ENCODE results near the gene FBLN2. TPM values are rescaled to one million over a fixed set of nuclear protein-coding genes. Genes with fewer than 3 reads are reported as not detected.

FBLN2 gene
- total and polyA plus RNA-seq, 10 of the 15 experiments (the other 5 are each of a cell fraction or from before 2014, with no cell fraction given), result 0.03 to 0.41 (median 0.12) TPM; not detected in 2

DNA sequence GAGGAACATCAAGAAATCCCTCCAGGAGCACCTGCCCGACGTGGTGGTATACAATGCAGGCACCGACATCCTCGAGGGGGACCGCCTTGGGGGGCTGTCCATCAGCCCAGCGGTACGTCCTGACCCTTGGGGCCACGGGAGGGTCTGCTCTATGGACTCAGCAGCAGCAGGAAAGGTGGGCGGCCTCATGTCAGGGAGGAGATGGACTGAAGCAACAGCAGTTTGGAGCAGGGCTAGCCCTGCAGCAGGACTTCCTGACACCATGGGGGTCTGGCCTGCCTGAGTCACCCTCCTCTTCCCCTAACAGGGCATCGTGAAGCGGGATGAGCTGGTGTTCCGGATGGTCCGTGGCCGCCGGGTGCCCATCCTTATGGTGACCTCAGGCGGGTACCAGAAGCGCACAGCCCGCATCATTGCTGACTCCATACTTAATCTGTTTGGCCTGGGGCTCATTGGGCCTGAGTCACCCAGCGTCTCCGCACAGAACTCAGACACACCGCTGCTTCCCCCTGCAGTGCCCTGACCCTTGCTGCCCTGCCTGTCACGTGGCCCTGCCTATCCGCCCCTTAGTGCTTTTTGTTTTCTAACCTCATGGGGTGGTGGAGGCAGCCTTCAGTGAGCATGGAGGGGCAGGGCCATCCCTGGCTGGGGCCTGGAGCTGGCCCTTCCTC is 44.6 kb upstream of the FBLN2 start:
- no peaks in the 10 kb centered on the region for H4K20me1 ChIP-seq (ENCODE audit: control insufficient read depth, insufficient read depth)
- BruUV-seq (replicated peaks), result no TSS peak
- DNase-seq (ENCODE audit: low read depth, low spot score), result no peak
- no peak overlapping the region for H3K4me2 ChIP-seq (ENCODE audit: control insufficient read depth, insufficient read depth)
- no peak overlapping the region for H3K9ac ChIP-seq (ENCODE audit: control insufficient read depth, insufficient read depth, low read length)
- H2AFZ ChIP-seq (ENCODE audit: control insufficient read depth, low read depth, low read length), result no peak overlapping the region
- SMC1A ChIA-PET (ENCODE audit: uncharacterized antibody, unreplicated experiment), result no interaction called here
- H3K4me3 ChIP-seq, result no peak overlapping the region
- no peaks in the 10 kb centered on the region for H3K79me2 ChIP-seq (ENCODE audit: control insufficient read depth, insufficient read depth, low read length)
- TF ChIP-seq CHD2 (IDR thresholded peaks at IDR 0.05; ENCODE audit: borderline replicate concordance, low read depth, low read length) (no peak), CBFB (IDR thresholded peaks at IDR 0.05; ENCODE audit: low read depth) (no peak), MTA3 (IDR thresholded peaks at IDR 0.05; ENCODE audit: borderline replicate concordance, low read length) (no peak), WRNIP1 (IDR thresholded peaks at IDR 0.05; ENCODE audit: borderline replicate concordance, low read depth, low read length) (no peak), MYB (IDR thresholded peaks at IDR 0.05; ENCODE audit: borderline replicate concordance, low read depth, low read length) (no peak), KLF5 (IDR thresholded peaks at IDR 0.05; ENCODE audit: partially characterized antibody) (no peak), PAX5 (IDR thresholded peaks at IDR 0.05; ENCODE audit: borderline replicate concordance, low read depth, low read length) (no peak), NR2C1 (IDR thresholded peaks at IDR 0.05) (no peak), NFIC (IDR thresholded peaks at IDR 0.05; ENCODE audit: low read depth, low read length) (no peak)
- TF ChIP-seq, protein P1, sequence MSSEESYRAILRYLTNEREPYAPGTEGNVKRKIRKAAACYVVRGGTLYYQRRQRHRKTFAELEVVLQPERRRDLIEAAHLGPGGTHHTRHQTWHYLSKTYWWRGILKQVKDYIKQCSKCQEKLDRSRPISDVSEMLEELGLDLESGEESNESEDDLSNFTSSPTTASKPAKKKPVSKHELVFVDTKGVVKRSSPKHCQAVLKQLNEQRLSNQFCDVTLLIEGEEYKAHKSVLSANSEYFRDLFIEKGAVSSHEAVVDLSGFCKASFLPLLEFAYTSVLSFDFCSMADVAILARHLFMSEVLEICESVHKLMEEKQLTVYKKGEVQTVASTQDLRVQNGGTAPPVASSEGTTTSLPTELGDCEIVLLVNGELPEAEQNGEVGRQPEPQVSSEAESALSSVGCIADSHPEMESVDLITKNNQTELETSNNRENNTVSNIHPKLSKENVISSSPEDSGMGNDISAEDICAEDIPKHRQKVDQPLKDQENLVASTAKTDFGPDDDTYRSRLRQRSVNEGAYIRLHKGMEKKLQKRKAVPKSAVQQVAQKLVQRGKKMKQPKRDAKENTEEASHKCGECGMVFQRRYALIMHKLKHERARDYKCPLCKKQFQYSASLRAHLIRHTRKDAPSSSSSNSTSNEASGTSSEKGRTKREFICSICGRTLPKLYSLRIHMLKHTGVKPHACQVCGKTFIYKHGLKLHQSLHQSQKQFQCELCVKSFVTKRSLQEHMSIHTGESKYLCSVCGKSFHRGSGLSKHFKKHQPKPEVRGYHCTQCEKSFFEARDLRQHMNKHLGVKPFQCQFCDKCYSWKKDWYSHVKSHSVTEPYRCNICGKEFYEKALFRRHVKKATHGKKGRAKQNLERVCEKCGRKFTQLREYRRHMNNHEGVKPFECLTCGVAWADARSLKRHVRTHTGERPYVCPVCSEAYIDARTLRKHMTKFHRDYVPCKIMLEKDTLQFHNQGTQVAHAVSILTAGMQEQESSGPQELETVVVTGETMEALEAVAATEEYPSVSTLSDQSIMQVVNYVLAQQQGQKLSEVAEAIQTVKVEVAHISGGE (CRISPR knock-in tag; IDR thresholded peaks at IDR 0.05), result no peak
- TF ChIP-seq, protein P2, sequence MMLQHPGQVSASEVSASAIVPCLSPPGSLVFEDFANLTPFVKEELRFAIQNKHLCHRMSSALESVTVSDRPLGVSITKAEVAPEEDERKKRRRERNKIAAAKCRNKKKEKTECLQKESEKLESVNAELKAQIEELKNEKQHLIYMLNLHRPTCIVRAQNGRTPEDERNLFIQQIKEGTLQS (IDR thresholded peaks at IDR 0.05; ENCODE audit: borderline replicate concordance, extremely low read depth, low read depth, low read length), result no peak
- TF ChIP-seq, protein P3, sequence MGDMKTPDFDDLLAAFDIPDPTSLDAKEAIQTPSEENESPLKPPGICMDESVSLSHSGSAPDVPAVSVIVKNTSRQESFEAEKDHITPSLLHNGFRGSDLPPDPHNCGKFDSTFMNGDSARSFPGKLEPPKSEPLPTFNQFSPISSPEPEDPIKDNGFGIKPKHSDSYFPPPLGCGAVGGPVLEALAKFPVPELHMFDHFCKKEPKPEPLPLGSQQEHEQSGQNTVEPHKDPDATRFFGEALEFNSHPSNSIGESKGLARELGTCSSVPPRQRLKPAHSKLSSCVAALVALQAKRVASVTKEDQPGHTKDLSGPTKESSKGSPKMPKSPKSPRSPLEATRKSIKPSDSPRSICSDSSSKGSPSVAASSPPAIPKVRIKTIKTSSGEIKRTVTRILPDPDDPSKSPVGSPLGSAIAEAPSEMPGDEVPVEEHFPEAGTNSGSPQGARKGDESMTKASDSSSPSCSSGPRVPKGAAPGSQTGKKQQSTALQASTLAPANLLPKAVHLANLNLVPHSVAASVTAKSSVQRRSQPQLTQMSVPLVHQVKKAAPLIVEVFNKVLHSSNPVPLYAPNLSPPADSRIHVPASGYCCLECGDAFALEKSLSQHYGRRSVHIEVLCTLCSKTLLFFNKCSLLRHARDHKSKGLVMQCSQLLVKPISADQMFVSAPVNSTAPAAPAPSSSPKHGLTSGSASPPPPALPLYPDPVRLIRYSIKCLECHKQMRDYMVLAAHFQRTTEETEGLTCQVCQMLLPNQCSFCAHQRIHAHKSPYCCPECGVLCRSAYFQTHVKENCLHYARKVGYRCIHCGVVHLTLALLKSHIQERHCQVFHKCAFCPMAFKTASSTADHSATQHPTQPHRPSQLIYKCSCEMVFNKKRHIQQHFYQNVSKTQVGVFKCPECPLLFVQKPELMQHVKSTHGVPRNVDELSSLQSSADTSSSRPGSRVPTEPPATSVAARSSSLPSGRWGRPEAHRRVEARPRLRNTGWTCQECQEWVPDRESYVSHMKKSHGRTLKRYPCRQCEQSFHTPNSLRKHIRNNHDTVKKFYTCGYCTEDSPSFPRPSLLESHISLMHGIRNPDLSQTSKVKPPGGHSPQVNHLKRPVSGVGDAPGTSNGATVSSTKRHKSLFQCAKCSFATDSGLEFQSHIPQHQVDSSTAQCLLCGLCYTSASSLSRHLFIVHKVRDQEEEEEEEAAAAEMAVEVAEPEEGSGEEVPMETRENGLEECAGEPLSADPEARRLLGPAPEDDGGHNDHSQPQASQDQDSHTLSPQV (IDR thresholded peaks at IDR 0.05), result no peak
- TF ChIP-seq, protein P4, sequence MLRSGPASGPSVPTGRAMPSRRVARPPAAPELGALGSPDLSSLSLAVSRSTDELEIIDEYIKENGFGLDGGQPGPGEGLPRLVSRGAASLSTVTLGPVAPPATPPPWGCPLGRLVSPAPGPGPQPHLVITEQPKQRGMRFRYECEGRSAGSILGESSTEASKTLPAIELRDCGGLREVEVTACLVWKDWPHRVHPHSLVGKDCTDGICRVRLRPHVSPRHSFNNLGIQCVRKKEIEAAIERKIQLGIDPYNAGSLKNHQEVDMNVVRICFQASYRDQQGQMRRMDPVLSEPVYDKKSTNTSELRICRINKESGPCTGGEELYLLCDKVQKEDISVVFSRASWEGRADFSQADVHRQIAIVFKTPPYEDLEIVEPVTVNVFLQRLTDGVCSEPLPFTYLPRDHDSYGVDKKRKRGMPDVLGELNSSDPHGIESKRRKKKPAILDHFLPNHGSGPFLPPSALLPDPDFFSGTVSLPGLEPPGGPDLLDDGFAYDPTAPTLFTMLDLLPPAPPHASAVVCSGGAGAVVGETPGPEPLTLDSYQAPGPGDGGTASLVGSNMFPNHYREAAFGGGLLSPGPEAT (IDR thresholded peaks at IDR 0.05; ENCODE audit: low read depth), result no peak
- no peaks in the 10 kb centered on the region for H3K4me1 ChIP-seq (ENCODE audit: control insufficient read depth, insufficient read depth, low read length)
- WGBS (ENCODE audit: insufficient coverage, insufficient replicate concordance, low lambda C conversion rate, missing lambda C conversion rate), result 28% methylated on average over 23 of the region's 23 CpGs
- POLR2A ChIA-PET, result no interaction called here
- no peaks in the 10 kb centered on the region for H3K9me3 ChIP-seq (replicated peaks; ENCODE audit: control insufficient read depth, insufficient read depth, low read length)
- H3K27me3 ChIP-seq (replicated peaks in 1 of 2; ENCODE audit: control insufficient read depth in 2 of 2, insufficient read depth in 2 of 2, low read length in 1 of 2), result no peaks in the 10 kb centered on the region; a peak in 1 of 4 replicates
- no peak for FAIRE-seq
- no peaks in the 10 kb centered on the region for H3K36me3 ChIP-seq (ENCODE audit: control insufficient read depth in 2 of 2, insufficient read depth in 2 of 2, low read length in 1 of 2)
- ATAC-seq, result no peak
- in situ Hi-C loops (cut with MboI) (no loop called here), intact Hi-C loops (cut with micrococcal nuclease; ENCODE audit: unreplicated experiment) (no loop called here)
- RAD21 ChIA-PET (ENCODE audit: unreplicated experiment), result no interaction called here
- H3K27ac ChIP-seq (ENCODE audit: control insufficient read depth, insufficient read depth), result no peak overlapping the region
- CTCF ChIA-PET, result interaction anchor here (1.7 kb wide), 1 partner anchor 143 kb away, joined by 8 read pairs; no protein-coding TSS in a partner anchor

Data from GM12878 (cell line).